HG02840 (cell line): Measurements from ENCODE around the gene NLRX1.
"Not testable (repeated sequence)": the region's sequence is repeated elsewhere in the genome, so short reads cannot be mapped to it uniquely, and the experiment has no call there.

Experiments
- ATAC-seq: cut with Tn5 transposase; IDR thresholded peaks from one replicate; pipeline ENCODE4 v1.9.1; 2021; ENCODE audit warnings: mild to moderate bottlenecking, moderate library complexity, moderate number of reproducible peaks; ENCODE audit not compliant: unreplicated experiment, low FRiP score

The NLRX1 gene

GRCh38 chr11:119152604-119153003, 15.9 kb upstream of the NLRX1 start:
- no peak for ATAC-seq

- ATAC-seq: no peak
Measured at GRCh38 chr11:119153049-119153818, 15.3 kb upstream of the NLRX1 start.

- ATAC-seq: no peak
Measured at GRCh38 chr11:119154178-119154577, 14.3 kb upstream of the NLRX1 start.

- no peak for ATAC-seq
Measured at GRCh38 chr11:119155733-119156492, 12.6 kb upstream of the NLRX1 start.

- ATAC-seq: no peak
Measured at GRCh38 chr11:119156496-119156895, 12.0 kb upstream of the NLRX1 start.

GRCh38 chr11:119157063-119157462, 11.5 kb upstream of the NLRX1 start:
- ATAC-seq: no peak

- ATAC-seq: no peak
Measured at GRCh38 chr11:119158467-119158866, 10.1 kb upstream of the NLRX1 start.

- ATAC-seq: no peak
Measured at GRCh38 chr11:119160151-119160550, 8.4 kb upstream of the NLRX1 start.

- ATAC-seq: no peak
Measured at GRCh38 chr11:119161871-119162270, 6.7 kb upstream of the NLRX1 start.

- no peak for ATAC-seq
Measured at GRCh38 chr11:119166368-119167076, 2.0 kb upstream of the NLRX1 start.

- ATAC-seq: not testable (repeated sequence)
Measured at GRCh38 chr11:119167077-119167458, 1.5 kb upstream of the NLRX1 start.

- no peak for ATAC-seq
Measured at GRCh38 chr11:119167933-119168332, 592 bp upstream of the NLRX1 start.

- ATAC-seq: no peak
Measured at GRCh38 chr11:119169282-119169719, 776 bp downstream of the NLRX1 start.

- ATAC-seq: no peak
Measured at GRCh38 chr11:119172513-119172912, 4.0 kb downstream of the NLRX1 start.

GRCh38 chr11:119173453-119173852, 4.9 kb downstream of the NLRX1 start:
- ATAC-seq: no peak

- no peak for ATAC-seq
Measured at GRCh38 chr11:119175493-119176077, 7.1 kb downstream of the NLRX1 start.

GRCh38 chr11:119178166-119178680, 9.7 kb downstream of the NLRX1 start:
- no peak for ATAC-seq

- ATAC-seq: no peak
Measured at GRCh38 chr11:119179342-119179741, 10.8 kb downstream of the NLRX1 start.

GRCh38 chr11:119179983-119180382, 11.5 kb downstream of the NLRX1 start:
- ATAC-seq: no peak
